ENCODE data around the gene PRKACA. TPM values are rescaled to one million over a fixed set of nuclear protein-coding genes. Genes with fewer than 3 reads are reported as not detected.

Gene PRKACA
- total RNA-seq (10 to 100 TPM; 77.3 to 81.0 TPM), polyA plus RNA-seq (1.5 TPM)

DNA sequence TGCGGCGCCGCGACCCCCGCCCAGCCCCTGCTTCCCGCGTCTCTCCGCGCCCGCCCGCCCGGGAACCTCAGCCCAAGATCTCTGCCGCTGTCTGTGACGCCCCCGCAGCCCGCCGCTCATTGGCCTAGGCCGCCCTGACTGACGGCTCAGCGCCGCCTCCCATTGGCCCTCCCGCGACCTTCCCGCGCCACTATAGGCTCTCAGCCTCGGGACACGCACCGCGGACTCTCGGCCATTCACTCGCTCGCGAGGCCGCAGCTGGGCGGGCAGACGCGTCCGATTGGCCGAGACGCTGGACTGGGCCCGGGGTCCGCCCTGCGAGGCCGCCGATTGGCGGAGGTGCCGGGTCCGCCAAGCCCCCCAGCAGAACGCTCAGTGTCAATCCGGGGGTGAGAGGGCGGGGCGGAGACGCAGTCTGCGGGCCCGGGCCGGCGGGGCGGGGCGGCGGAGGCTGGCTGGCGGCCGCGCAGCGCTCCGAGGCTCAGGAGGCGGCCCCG lies at the start of gene PRKACA:
TSS of gene PRKACA (minus strand) at position 95 of the 497 bp plus-strand sequence. CDS start 215 bp downstream, outside the sequence.
- Mint-ChIP-seq H3K4me3 (peak within 1 kb of the TSS; percentile 92 to 98 (median 96)), H3K4me1 (peaks cover 35 to 52% (median 35%) of the 10 kb centered on the region in 3 donors), H3K27me3 (peaks cover 0 to 4% of the 10 kb centered on the region in 2 donors), H3K36me3 (peaks cover 0 to 6% (median 0%) of the 10 kb centered on the region in 3 donors), H3K27ac (peak within 1 kb of the TSS; percentile 96 to 100 (median 99)), H3K9me3 (no peaks in the 10 kb centered on the region)
- Histone ChIP-seq H3K4me3 (ENCODE audit: low read length) (peak within 1 kb of the TSS; percentile 60), H3K9me3 (ENCODE audit: low read length) (no peaks in the 10 kb centered on the region), H3K4me1 (ENCODE audit: insufficient read depth, low read length) (peaks cover 34% of the 10 kb centered on the region), H3K27me3 (ENCODE audit: insufficient read depth, low read length, poor library complexity, severe bottlenecking) (no peaks in the 10 kb centered on the region), H3K27ac (ENCODE audit: low read depth, low read length) (peak within 1 kb of the TSS; percentile 85), H3K36me3 (ENCODE audit: insufficient read depth, low read length) (no peaks in the 10 kb centered on the region)
- DNase-seq, result peak; percentile 97 to 99 (median 99)
- ChIA-PET CTCF (interaction anchor here (1.0 to 1.2 kb wide), 2 partner anchors 12 to 19 kb away, joined by 3 to 5 read pairs; partner anchors contain the start of gene ASF1B), POLR2A (interaction anchor here (0.5 to 1.2 kb wide), 4 partner anchors 19 to 65 kb away, joined by 4 to 12 read pairs (median 6); partner anchors contain the start of gene ASF1B)

DNA sequence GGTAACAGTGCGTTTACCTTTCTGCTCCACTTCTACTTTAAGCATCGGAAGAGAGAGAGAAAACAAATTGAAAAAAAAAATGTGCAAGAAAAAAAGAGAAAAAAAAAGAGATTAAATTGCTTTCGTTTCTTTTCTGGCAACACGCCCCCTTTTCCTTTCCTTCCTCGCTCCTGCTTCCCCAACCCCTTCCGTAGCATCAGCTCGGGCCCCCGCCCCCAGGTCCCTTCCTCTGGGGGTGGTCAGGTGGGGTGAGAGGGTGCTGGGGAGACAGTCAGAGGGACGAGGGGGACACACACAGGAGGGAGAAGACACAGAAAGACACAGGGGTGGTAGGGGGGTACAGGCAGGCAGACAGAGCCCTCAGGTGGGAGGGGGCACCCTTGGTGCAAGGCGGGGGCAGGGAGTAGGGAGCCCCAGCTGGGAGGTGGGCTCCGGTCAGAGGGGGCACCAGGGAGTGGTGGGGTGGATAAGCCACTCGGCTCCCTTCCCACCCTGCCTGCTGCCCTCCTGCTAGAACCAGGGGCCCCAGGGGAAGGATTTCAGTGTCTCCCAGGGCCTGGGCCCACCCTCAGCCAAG lies 49.5 kb upstream of the PRKACA start:
- Histone ChIP-seq H3K36me3 (ENCODE audit: insufficient read depth, low read length) (peaks cover 10% of the 10 kb centered on the region), H3K4me1 (ENCODE audit: insufficient read depth, low read length) (peaks cover 19% of the 10 kb centered on the region), H3K27me3 (ENCODE audit: insufficient read depth, low read length, poor library complexity, severe bottlenecking) (no peaks in the 10 kb centered on the region), H3K4me3 (ENCODE audit: low read length) (peak overlapping the region; percentile 64), H3K27ac (ENCODE audit: low read depth, low read length) (no peak overlapping the region), H3K9me3 (ENCODE audit: low read length) (no peaks in the 10 kb centered on the region)
- DNase-seq, result peak in 2 of 5 donors; percentile 22 to 37
- peak overlapping the region; percentile 73 to 92 (median 86) for H3K4me3 Mint-ChIP-seq
- H3K27me3 Mint-ChIP-seq, result no peaks in the 10 kb centered on the region
- ChIA-PET POLR2A (interaction anchor here (1.3 to 1.6 kb wide), 2 partner anchors 17 to 30 kb away, joined by 5 to 7 read pairs; partner anchors contain the start of gene ASF1B), CTCF (interaction anchor here (0.9 to 4.9 kb wide), 5 partner anchors 9 to 53 kb away, joined by 3 to 21 read pairs (median 3); partner anchors contain the start of gene ASF1B)
- no peaks in the 10 kb centered on the region for H3K9me3 Mint-ChIP-seq
- peaks cover 10 to 22% (median 10%) of the 10 kb centered on the region in 3 donors for H3K36me3 Mint-ChIP-seq
- peaks cover 23 to 28% (median 27%) of the 10 kb centered on the region in 3 donors for H3K4me1 Mint-ChIP-seq
- H3K27ac Mint-ChIP-seq, result peak overlapping the region; percentile 85 to 96 (median 92)

DNA sequence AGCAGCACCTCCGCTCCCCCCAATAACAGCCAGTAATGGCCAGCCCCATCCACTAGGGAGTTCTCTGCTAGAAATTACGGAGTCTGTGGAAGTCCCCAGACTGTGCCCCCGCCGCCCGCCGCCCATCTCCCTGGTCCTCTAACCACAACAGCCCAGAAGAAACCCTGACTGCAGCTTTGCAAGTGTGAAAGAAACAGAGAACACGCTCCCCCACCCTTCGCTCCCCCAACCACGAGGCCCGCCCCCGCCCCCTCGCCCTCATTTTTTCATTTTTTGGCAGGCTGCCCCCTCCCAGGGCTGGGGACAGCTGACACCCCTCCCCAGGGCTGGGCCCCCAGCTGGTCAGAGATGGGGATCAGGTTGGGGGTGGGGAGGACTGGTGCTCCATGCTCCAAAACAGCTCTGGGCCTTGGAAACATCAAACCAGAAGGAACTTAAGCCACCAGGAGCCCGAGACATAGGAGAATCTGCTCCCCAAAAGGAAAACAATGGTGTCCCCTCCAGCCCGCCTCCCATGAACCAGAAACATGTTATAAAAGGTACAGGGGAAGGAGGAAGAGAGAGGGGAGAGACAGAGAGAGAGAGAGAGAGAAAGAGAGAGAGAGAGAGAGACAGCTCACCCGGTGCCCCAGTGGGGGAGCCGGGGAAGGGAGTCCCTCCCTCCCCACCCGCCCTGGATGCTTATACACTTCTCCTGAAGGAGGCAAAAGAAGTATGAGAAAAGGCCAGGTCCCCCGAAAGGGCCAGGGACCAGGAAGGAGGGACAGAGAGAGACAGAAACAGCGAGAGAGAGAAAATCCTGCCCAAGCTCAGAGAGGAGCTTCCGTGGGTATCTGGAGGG lies 48.6 kb upstream of the PRKACA start:
- Histone ChIP-seq H3K36me3 (ENCODE audit: insufficient read depth, low read length) (peaks cover 7% of the 10 kb centered on the region), H3K9me3 (ENCODE audit: low read length) (no peaks in the 10 kb centered on the region), H3K4me3 (ENCODE audit: low read length) (peak overlapping the region; percentile 64), H3K4me1 (ENCODE audit: insufficient read depth, low read length) (peaks cover 19% of the 10 kb centered on the region), H3K27me3 (ENCODE audit: insufficient read depth, low read length, poor library complexity, severe bottlenecking) (no peaks in the 10 kb centered on the region), H3K27ac (ENCODE audit: low read depth, low read length) (no peak overlapping the region)
- peak in 3 of 5 donors; percentile 34 to 43 (median 38) for DNase-seq
- Mint-ChIP-seq H3K27me3 (no peaks in the 10 kb centered on the region), H3K9me3 (no peaks in the 10 kb centered on the region), H3K27ac (peak overlapping the region; percentile 85 to 96 (median 90)), H3K4me1 (peaks cover 23 to 28% (median 27%) of the 10 kb centered on the region in 3 donors), H3K4me3 (peak overlapping the region; percentile 73 to 92 (median 86)), H3K36me3 (peaks cover 8 to 18% (median 10%) of the 10 kb centered on the region in 3 donors)
- ChIA-PET POLR2A (no interaction called here), CTCF (interaction anchor here (0.9 to 4.9 kb wide), 4 partner anchors 8 to 52 kb away, joined by 3 to 21 read pairs (median 4); partner anchors contain the start of gene ASF1B)

DNA sequence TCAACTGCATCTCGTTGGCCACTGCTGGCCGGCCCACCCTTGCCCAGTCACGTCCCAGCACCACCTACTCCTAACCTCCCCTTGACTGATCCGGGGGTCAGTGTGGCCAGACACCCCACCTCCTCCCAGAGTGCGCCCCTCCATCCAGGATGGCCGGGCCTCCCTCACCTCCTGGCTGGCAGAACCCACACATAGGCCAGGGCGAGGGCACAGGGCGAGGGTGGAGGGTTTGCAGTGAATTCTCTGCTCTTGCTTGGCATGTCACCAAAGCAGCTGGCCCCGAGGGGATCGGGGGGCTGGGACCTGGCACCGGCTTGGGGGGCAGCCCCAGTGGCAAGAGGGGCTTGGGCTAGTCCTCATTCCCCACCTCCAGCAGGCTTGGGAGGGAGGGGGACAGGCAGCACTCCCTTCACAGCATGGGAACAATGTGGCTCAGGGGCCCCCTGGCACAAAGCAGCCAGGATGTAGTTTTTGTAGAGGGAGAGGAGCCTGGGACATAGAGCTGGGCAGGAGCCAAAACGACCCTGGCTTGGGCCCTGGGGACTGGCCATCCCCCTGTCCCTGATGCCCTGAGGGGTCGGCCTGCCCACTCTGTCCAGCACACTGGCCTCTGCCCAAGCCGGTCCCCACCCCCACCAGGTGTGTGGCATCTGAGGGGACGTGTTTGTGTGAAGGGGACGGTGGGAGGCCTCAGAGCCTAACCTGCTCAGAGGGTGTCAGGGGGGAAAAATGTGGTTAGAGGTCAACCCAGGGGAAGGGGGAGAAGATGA lies 47.3 kb upstream of the PRKACA start:
- peaks cover 0 to 5% (median under 1%) of the 10 kb centered on the region in 3 donors for H3K36me3 Mint-ChIP-seq
- Histone ChIP-seq H3K36me3 (ENCODE audit: insufficient read depth, low read length) (peaks cover 1% of the 10 kb centered on the region), H3K4me3 (ENCODE audit: low read length) (no peak overlapping the region), H3K27me3 (ENCODE audit: insufficient read depth, low read length, poor library complexity, severe bottlenecking) (no peaks in the 10 kb centered on the region), H3K9me3 (ENCODE audit: low read length) (no peaks in the 10 kb centered on the region), H3K4me1 (ENCODE audit: insufficient read depth, low read length) (peaks cover 19% of the 10 kb centered on the region), H3K27ac (ENCODE audit: low read depth, low read length) (no peak overlapping the region)
- no peak for DNase-seq
- H3K4me1 Mint-ChIP-seq, result peaks cover 23 to 28% (median 27%) of the 10 kb centered on the region in 3 donors
- ChIA-PET CTCF (interaction anchor here (4.9 kb wide), 1 partner anchor 28 kb away, joined by 21 read pairs; the partner anchor contains the start of gene ASF1B), POLR2A (interaction anchor here (0.5 kb wide), 1 partner anchor 188 kb away, joined by 4 read pairs; no protein-coding TSS in a partner anchor)
- H3K4me3 Mint-ChIP-seq, result no peak overlapping the region
- H3K9me3 Mint-ChIP-seq, result no peaks in the 10 kb centered on the region
- H3K27ac Mint-ChIP-seq, result no peak overlapping the region
- H3K27me3 Mint-ChIP-seq, result no peaks in the 10 kb centered on the region

DNA sequence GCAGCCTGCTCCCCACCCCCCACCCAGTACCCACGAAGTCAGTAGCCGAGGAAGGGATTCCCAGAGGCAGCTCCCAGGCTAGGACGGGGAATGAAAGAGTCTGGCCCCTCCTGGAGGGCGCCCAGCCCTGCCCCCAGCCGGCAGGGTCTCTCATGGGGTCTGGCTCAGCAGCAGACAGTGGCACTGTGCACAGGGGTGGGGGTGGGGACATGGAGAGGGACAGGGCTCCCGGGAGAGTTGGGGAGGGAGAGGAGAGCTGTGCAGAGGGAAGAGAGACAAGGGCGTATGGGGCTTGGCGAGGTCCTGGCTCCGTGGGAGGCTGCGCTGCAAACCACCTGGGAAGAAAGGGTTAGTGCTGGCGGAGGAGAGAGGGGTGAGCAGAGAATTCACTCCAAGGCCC lies 46.5 kb upstream of the PRKACA start:
- Mint-ChIP-seq H3K4me1 (peaks cover 23 to 28% (median 27%) of the 10 kb centered on the region in 3 donors), H3K36me3 (peaks cover 0 to 3% (median 0%) of the 10 kb centered on the region in 3 donors), H3K4me3 (no peak overlapping the region), H3K9me3 (no peaks in the 10 kb centered on the region), H3K27me3 (no peaks in the 10 kb centered on the region), H3K27ac (no peak overlapping the region)
- no peaks in the 10 kb centered on the region for H3K36me3 ChIP-seq (ENCODE audit: insufficient read depth, low read length)
- no peak overlapping the region for H3K4me3 ChIP-seq (ENCODE audit: low read length)
- no peak overlapping the region for H3K27ac ChIP-seq (ENCODE audit: low read depth, low read length)
- ChIA-PET CTCF (interaction anchor here (4.9 kb wide), 1 partner anchor 27 kb away, joined by 21 read pairs; the partner anchor contains the start of gene ASF1B), POLR2A (no interaction called here)
- no peaks in the 10 kb centered on the region for H3K9me3 ChIP-seq (ENCODE audit: low read length)
- no peaks in the 10 kb centered on the region for H3K27me3 ChIP-seq (ENCODE audit: insufficient read depth, low read length, poor library complexity, severe bottlenecking)
- no peak for DNase-seq
- H3K4me1 ChIP-seq (ENCODE audit: insufficient read depth, low read length), result peaks cover 19% of the 10 kb centered on the region

DNA sequence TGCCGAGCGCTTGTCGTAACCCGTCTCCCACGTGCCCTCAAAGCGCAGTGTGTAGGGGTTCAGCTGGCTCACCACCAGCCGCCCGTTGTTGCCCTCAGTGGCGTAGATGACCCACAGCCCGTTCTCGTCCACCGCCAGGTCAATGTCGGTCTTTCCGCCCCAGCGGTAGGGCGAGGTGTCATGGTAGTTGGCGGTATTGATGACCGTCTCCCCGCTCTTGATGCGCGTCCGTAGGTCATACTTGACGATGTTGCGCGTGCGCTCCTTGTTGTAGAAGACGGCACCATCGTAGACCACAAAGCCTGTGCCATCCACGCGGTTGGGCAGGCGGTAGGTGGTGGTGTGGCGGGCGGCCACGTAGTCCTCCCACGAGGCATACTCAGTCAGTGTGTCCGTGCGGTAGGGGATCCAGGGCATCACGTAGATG lies 45.3 kb upstream of the PRKACA start:
- Histone ChIP-seq H3K27ac (ENCODE audit: low read depth, low read length) (no peak overlapping the region), H3K4me1 (ENCODE audit: insufficient read depth, low read length) (peaks cover 15% of the 10 kb centered on the region), H3K36me3 (ENCODE audit: insufficient read depth, low read length) (no peaks in the 10 kb centered on the region), H3K9me3 (ENCODE audit: low read length) (no peaks in the 10 kb centered on the region), H3K4me3 (ENCODE audit: low read length) (no peak overlapping the region), H3K27me3 (ENCODE audit: insufficient read depth, low read length, poor library complexity, severe bottlenecking) (no peaks in the 10 kb centered on the region)
- peaks cover 17 to 21% (median 20%) of the 10 kb centered on the region in 3 donors for H3K4me1 Mint-ChIP-seq
- H3K9me3 Mint-ChIP-seq, result no peaks in the 10 kb centered on the region
- no peak overlapping the region for H3K27ac Mint-ChIP-seq
- no peaks in the 10 kb centered on the region for H3K27me3 Mint-ChIP-seq
- POLR2A ChIA-PET, result no interaction called here
- no peak for DNase-seq
- peaks cover 0 to 8% (median 0%) of the 10 kb centered on the region in 3 donors for H3K36me3 Mint-ChIP-seq
- CTCF ChIA-PET, result no interaction called here
- H3K4me3 Mint-ChIP-seq, result no peak overlapping the region

DNA sequence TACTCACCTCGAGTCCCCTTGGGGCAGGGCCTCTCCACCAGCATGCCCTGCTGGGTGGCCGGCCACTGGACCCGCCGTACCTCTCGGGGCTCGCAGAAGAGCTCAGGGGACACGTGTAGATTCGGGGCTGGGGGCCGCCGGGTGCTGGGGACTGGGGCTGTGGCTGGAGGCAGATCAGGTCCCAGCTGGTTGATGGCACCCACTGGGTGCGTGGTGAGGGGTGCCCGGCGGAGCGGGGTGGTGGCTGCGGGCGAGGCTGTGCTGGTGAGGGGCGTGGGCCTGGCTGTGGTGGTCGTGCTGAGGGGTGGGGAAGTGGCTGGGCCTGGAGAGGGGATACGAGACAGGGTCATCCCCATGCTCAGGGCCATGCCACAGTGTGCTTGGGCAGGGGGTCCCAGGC lies 43.7 kb upstream of the PRKACA start:
- ChIA-PET CTCF (interaction anchor here (1.0 kb wide), 1 partner anchor 24 kb away, joined by 3 read pairs; no protein-coding TSS in a partner anchor), POLR2A (no interaction called here)
- H3K36me3 ChIP-seq (ENCODE audit: insufficient read depth, low read length), result no peaks in the 10 kb centered on the region
- peaks cover 8% of the 10 kb centered on the region for H3K4me1 ChIP-seq (ENCODE audit: insufficient read depth, low read length)
- H3K36me3 Mint-ChIP-seq, result peaks cover 0 to 20% (median 0%) of the 10 kb centered on the region in 3 donors
- no peak overlapping the region for H3K4me3 Mint-ChIP-seq
- H3K27me3 Mint-ChIP-seq, result no peaks in the 10 kb centered on the region
- no peak for DNase-seq
- no peak overlapping the region for H3K27ac Mint-ChIP-seq
- H3K27me3 ChIP-seq (ENCODE audit: insufficient read depth, low read length, poor library complexity, severe bottlenecking), result no peaks in the 10 kb centered on the region
- H3K4me1 Mint-ChIP-seq, result peaks cover 5 to 7% (median 6%) of the 10 kb centered on the region in 3 donors
- no peak overlapping the region for H3K4me3 ChIP-seq (ENCODE audit: low read length)
- no peaks in the 10 kb centered on the region for H3K9me3 ChIP-seq (ENCODE audit: low read length)
- no peak overlapping the region for H3K27ac ChIP-seq (ENCODE audit: low read depth, low read length)
- no peaks in the 10 kb centered on the region for H3K9me3 Mint-ChIP-seq
